Inflammatory macrophage treated with lipopolysaccharide for 4 hours (primary cell): ENCODE measurements around the gene PDCD4.
"Not testable (repeated sequence)": the region's sequence is repeated elsewhere in the genome, so short reads cannot be mapped to it uniquely, and the experiment has no call there.

Experiments
- DNase-seq: peaks from one replicate; pipeline ENCODE4 v3.0.0-alpha.2; 2020

The PDCD4 gene

DNA sequence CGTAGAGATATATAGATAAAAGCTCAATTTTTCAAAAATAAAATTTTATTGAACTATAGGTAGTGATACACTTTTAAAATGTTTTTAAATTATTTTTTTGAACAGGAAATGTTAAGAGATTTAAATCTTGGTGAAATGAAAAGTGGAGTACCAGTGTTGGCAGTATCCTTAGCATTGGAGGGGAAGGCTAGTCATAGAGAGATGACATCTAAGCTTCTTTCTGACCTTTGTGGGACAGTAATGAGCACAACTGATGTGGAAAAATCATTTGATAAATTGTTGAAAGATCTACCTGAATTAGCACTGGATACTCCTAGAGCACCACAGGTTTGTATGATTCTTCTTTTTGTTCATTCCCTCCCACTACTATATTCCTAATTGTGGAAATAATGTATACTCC is 15.8 kb downstream of the PDCD4 start:
- DNase-seq = no peak

DNA sequence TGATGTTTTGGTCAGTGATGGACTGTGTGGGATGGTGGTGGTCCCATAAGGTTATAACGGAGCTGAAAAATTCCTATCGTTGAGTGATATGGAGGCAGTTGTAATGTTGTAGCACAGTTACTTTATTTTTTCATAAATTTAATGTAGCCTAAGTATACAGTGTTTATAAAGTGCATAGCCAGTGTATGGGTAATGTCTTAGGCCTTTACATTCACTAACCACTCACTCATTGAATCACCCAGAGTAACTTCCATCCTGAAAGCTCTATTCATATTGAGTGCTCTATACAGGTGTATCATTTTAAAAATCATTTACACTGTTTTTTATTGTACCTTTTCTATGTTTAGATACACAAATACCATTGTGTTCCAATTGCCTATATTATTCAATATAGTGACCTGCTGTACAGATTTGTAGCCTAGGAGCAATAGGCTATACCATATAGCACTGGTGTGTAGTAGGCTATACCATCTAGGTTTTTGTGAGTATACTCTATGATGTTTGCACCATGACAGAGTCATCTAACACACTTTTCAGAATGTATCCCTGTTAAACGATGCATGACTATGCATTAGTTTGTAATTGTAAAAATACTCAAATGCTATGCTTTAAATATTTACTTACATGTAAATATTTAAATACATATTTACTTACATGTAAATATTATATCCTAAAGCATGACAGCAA is 21.0 kb downstream of the PDCD4 start:
- no peak for DNase-seq

DNA sequence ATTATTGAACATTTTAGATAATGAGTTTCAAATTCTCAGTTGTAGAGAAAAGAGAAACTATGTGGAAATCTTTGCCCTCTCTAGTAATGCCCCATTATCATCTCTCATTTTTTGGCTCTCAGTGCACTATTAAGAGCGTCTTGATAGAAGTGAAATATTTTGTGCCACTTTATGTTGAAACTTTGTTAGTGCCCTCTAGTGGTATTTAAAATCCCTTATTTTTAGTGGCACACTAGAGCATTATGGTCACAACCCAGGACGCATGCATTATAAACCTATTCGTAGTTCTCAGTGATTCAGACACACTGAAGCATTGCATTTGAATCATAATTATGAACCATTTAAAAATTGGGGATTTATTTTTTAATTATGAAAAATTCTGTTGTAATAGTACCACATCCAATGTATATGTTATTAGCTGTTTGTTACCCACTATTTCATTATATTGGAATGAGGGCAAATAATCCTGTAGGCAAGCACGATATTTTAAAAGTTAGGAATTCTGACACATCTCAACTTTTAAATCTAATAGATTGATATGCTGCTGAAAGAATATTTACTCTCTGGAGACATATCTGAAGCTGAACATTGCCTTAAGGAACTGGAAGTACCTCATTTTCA is 21.9 kb downstream of the PDCD4 start:
- DNase-seq = peak; percentile 67

DNA sequence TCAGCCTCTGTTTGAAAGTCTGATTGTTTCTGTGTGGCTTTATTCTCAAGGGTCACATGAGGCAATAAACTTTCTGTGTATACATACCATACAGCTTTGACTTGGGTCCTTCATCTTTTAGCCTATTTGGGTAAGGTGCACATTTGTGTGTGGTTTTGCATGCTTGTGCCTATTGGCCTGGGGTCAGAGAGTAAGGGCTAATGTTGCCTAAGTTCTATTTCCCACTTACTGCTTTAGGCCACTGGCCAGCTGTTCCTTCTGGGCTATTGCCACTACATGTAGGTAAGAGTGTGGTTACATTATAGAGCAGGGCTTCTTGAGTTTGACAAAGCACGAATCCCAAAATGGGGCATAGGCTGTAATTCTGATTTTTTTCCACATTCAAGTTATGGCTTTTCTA is 25.5 kb downstream of the PDCD4 start:
- no peak for DNase-seq

DNA sequence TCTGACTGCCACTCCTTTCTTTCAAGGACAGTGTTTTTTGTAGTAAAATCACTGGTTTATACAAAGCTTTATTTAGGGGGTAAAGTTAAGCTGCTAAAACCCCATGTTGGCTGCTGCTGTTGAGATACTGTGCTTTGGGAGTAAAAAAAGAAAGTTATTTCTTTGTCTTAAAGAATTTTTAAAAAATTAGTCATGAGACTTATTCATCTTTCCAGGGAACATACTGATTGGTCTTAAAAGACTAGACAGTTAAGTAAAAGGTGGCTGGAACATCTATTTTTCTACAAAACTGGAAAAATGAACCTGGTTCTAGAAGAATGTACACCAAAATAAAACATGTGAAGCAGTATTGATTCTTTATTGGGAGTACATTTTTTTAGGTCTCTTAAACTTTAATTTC is 26.7 kb downstream of the PDCD4 start:
- DNase-seq = no peak

DNA sequence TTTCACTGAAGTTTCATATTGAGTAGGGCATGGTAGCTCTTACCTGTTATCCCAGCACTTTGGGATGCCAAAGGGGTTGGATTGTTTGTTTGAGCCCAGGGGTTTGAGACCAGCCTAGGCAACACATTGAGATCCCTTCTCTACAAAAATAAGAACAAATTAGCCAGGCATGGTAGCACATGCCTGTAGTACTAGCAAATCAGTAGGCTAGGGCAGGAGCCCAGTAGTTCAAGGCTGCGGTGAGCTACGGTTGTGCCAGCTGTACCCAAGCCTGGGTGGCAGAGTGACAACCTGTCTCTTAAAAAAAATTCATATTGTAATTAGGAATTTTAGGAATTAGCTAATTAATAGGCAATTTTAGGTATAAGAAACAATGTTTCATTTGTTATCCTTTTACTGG is 29.3 kb downstream of the PDCD4 start:
- no peak for DNase-seq

DNA sequence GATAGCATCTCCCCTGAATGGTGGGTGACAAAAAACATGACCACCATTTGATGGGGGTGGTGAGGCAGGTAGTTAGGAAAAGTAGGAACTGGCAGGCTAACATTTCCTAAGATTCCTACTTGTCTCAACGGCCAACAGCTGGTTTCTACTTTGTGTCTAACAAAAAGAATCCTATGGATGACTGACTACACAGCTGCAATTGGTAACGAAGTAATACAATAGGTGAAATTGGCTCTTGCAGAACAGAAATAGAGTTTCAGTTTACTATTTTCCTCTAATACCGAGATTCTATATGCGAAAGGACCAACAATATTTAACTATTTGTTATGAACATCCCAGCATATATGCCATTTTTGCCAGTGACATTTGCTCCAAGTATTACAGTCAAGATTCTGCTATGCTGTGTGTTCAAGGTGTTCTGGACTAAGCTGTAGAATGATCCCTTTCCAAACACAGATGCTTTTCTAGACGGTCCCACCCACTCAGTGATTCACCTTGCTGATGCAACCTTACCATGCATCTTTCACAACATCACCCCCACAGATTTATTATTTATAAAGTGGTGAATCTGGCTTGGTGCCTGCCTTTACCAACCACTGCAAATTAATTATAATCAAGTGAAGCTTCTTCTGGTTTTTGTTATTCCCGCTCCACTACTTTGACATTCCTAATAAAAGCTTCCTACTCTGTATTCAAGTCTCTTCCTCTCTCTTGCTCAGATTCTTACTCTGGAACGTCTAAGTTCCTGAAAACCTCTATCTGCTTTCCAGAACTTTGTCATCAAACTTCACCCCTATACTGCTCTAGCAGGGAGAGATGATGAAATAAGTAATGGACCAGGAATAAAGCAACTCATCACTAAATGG is 30.5 kb downstream of the PDCD4 start:
- peak; percentile 11 for DNase-seq

DNA sequence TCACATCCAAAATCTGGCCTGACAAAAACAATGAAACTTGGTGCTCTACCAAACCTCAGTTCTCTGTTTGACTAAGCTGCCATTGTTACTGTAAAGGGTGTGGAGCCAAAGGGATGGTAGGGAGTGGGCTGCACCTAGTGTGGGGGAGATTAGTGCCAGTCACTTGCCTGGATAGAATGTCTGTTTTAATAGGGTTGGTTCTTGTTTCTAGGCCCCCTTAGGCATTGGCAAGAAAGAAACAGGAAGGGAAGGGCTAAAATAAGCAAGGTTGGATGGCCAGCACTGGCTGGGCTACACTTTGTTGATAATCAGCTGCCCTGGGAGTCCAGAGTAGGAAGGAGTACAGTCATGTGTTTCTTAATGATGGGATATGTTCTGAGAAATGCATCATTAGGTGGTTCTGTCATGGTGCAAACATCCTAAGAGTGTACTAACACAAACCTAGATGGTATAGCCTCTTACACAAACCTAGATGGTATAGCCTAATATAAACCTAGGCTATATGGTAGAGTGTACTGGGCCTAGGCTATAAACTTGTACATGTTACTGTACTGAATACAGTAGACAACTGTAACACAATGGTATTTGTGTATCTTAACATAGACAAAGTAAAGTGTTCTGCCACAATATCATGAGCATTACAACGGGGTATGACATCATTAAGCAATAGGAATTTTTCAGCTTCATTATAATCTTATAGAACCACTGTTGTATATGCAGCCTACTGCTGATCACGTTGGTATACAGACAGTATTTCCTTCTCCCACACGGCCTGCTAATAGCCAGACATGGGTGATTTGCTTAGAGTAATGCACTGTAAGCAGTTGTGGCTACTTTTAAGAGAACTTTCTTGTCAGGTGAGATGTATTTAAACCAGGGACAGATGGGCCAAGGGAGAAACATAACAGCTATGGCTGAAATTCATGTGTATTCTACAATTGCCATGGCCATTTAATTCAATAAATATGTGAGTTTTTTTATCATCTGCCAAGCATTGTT is 31.9 kb downstream of the PDCD4 start:
- DNase-seq = no peak

DNA sequence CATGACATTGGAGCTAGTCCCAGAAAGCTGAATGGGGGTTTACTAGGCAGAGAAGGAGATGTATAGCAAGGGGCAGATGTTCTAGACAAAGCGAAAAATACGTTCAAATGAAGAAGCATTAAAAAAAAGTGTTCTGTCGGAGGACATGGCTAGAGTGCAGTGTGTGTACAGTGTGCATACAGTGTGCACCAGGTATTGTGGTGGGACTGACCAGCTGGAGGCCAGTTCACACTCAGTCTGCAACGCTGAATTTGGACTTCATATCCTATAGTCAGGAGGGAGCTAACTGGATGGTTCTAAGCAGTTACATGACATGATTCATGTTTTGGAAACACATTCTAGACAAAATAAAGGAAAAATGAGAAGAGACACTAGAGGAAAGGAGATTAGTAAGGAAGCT is 38.4 kb downstream of the PDCD4 start:
- DNase-seq = no peak

DNA sequence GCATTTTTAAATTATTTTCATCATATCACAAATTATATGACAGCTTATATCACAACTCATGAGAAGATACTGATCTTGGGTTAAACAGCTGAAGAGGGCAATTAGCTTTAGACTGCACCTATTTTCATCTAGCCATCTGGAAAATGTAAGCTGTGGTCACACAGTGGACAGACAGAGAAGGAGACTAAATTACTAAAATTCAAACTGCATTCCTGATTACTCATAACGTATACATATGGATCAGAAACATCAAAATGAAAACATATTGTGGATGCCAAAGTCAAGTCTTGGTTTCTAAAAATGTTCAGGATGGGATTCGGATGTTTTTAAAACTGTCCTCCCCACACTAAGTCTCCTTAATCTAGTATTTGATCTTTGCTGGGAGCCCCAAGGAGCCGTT is 40.6 kb downstream of the PDCD4 start:
- DNase-seq = no peak

DNA sequence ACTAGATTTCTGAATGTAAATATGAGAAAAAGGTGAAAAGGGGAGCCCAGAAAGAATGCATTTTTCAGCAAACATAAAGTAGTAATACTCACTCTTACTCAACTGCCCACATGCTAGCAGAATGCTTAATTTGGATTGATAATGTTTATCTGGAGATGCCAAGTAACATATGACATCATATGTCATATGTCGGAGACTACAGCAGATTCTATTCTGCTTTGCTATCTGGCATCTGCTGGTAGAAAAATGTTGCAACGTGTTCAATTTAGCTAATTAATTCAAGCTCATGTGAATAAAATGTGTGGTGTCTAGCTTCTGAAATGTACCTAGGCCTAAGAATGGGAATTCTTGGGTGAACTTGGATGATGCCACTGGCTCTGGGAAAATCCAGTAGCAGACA is 42.7 kb downstream of the PDCD4 start:
- DNase-seq = no peak

DNA sequence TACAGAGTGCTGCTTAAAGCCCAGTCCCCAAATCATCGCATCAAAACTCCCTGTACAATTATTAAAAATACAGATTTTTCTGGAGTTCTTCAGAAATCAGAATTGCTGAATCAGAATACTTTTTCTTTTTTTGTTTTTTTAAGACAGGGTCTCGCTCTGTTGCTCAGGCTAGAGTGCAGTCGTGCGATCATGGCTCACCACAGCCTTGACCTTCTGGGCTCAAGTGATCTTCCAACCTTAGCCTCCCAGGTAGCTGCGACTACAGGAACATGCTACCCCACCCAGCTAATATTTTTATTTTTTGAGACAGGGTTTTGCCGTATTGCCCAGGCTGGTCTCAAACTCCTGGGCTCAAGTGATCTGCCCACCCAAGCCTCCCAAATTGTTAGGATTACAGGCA is 43.3 kb downstream of the PDCD4 start:
- DNase-seq = no peak

DNA sequence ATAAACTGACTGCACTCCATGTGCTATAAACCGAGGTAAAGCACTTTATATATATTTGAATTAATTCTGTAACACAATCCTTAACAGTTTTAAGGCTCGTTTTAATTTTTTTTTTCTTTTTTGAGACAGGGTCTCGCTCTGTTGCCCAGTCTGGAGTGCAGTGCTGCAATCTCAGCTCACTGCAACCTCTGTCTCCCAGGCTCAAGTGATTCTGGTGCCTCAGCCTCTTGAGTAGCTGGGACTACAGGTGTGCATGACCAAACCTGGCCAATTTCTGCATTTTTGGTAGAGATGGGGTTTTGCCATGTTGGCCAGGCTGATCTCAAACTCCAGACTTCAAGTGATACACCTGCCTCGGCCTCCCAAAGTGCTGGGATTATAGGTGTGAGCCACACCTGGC is 43.9 kb downstream of the PDCD4 start:
- DNase-seq = not testable (repeated sequence)

DNA sequence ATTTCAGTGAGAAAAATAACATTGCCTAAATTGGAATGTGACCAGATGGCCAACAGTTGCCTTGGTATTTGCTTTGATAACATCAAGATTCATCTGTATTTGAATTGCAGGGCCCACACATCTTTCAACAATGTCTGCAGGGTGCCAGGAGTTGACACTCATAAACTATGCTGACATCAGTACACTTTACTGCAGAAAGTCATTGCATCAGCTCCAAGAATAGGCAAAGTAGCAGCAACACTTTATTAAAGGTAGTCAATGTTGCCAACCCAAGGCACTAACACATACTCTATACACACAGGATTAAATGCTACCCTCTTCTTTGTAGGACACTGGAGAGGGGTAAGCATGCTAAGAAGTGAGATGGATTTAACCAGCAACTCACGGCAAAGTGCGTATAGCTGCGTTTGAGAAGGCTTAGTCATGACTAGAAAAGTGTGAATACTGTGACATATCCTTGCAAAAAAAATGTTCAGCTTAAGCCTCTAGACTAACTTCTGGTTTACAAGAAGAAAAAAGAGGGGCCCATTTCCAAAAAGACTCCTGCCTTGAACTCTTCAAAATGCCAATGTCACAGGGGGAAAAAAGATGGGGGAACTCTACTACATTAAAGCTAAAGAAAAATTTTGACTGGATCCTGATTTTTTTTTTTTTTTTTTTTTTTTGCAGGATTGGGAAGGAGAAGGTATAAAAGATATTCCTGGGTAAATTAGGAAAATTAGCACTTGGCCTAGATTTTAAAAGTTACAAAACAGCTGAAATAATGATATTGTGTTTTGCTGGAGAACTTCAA is 45.0 kb downstream of the PDCD4 start:
- DNase-seq = no peak

DNA sequence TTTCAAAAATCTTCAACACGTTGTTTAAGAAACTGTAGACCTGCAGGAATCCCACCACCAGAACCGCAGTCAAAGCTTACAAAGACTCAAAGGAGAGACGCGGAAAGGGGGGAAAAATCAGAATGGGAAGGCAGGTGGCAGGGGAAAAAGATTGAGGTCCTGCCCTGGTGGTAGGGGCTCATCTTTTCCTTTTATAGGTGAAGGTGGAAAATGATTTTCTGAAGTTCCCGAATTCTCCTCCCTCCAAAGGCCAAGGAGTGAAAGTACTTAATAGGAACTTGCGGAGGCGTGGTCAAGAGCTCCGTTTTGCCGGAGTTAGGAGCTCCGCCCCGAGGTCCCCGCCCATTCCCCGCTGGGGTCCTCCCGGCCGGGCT is 46.5 kb downstream of the PDCD4 start:
- DNase-seq = peak; percentile 97

DNA sequence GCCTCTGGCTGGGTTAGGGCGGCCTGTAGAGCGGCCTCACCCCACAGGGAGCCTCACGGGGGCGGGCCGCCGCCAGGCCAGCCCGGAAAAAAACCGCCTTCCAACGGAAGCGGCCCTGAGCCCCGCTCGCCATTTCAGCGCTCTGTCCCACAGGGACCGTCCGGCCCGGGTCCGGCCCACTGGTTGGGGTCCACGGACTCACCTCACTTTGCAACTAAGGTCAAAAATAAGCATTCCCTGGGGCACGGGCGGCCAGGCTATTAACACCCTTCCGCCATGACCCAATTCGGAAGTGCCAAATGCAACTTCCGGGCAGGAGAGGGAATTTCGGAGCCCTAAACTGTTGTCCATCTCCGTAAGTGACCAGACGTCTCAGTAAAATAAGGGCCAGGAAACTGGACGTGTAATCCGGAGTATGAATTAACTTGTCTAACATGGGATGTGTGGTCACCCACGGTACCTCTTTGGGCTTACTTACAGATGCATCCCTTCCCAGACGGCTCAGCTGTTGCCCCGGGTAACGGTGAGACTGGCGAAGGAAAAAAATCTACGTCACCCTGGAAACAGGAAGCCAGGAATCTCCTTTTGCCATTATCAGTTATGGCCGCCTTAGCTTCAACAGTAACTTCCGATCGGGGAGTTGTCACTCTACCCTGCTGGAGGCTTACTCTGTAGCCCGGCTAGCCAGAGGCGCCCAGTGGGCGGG is 47.1 kb downstream of the PDCD4 start, which contains the start of gene BBIP1:
Gene BBIP1 (minus strand): TSS at position 538 of the 706 bp plus-strand sequence. CDS start 1,023 bp downstream, outside the sequence.
- peak; percentile 100 for DNase-seq

DNA sequence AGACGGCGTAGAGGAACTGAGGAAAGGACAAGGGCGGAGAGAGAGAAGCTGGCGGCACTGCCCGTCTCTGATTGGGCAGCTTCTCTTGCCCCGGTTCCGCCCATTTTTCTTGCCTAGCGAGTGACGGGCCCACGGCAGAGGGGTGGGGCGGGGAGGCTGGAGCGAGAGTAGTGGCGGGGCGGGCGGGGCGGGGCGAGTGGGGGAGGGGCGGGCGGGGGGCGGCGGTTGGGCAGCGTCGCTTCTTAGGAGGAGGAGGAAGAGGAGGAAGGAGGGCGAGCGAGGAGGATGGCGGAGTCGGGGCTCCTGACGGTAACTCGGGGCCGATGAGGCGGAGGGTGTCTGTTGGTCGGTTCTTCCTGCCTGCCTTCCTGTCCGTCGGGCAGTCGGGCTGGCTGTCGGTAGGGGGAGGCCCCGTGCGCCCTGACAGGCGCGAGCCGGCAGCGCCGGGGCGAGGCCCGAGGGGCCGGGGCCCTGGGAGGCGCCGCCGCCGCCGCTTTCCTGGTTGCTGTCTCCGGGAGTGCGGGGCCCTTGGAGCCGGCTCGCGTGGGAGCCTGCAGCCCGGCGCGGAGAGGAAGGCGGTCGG is 47.7 kb downstream of the PDCD4 start, which contains the start of gene SHOC2:
Gene SHOC2 (plus strand): TSS at position 256 of the 583 bp plus-strand sequence. CDS start 44,755 bp downstream, outside the sequence.
- peak; percentile 73 for DNase-seq

DNA sequence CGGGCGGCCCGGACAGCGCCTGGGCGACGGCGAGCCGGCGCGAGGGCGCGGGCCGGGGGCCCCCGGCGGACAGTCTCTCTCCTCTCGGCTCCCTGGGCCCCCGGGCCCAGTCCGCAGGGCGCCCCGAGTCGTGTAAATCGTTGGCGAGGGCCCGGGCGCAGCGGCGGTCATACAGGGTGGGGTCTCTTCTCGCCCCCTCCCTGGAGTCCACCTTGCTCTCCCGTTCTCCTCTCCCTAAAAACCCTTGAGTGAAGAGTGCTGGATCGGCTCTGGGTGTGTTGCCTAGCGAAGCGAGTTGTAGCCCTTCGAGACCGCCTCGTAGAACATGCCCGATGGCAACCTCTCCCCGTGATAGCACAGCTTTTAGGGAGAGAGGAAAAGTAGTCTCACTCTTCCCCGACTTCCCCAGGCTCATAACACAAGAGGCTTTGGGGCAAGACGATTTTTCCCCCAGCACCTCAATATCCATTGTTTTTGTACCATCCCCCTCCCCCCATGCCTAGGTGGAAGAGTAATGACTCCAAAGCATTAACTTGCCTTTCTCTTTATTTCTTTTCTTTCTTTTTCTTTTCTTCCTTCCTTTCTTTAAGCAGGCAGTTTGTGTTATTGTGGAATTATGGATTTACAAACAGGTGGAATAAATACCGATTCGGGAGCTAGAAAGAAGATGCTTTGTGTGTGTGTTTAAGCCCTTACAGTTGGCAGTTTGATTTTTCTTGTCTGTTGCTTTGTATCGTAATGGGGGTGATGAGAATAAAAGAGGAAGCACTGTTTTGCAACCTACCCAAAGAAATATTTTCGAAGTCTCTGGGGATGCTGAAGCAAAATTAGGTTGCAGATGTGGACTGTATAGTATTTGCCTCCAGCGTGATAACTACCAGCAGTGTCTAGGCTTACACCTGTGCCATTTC is 48.5 kb downstream of the PDCD4 start:
- DNase-seq = peak; percentile 71

DNA sequence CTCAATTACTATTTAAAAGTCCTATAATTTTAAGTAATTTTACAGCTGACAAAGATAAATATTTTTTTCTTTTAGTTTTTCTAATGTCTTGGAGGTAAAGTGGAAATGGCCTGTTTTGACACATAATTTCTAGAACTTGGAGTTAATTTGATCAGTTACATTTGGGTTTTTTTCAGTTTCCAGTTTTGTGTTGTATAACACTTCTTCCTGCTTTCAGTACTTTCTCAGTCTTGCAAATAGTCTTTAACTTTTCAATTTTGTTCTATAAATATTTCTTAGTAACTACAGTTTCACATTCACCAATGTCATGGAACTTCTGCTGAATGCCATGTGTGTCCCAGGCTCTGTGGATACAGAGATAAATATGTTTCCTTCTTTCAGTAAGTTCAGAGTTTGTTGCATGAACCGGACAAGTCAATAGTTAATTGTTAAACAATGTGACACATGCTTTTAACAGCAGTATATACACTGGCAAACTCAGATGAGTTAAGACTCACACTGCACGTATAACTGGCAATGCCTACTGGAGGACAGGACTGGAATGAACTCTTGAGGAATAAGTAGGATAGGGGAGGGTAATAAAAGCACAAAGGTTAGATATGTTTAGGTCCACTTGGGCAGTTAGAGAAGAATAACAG is 52.2 kb downstream of the PDCD4 start:
- peak; percentile 36 for DNase-seq
